ENCODE data around the gene TSSK3. TPM values are rescaled to one million over a fixed set of nuclear protein-coding genes. Genes with fewer than 3 reads are reported as not detected.
A peak's percentile ranks its signal among the peaks of the same experiment; 100 is the strongest.

TSSK3 gene
- total RNA-seq, 1 donor = not detected

DNA sequence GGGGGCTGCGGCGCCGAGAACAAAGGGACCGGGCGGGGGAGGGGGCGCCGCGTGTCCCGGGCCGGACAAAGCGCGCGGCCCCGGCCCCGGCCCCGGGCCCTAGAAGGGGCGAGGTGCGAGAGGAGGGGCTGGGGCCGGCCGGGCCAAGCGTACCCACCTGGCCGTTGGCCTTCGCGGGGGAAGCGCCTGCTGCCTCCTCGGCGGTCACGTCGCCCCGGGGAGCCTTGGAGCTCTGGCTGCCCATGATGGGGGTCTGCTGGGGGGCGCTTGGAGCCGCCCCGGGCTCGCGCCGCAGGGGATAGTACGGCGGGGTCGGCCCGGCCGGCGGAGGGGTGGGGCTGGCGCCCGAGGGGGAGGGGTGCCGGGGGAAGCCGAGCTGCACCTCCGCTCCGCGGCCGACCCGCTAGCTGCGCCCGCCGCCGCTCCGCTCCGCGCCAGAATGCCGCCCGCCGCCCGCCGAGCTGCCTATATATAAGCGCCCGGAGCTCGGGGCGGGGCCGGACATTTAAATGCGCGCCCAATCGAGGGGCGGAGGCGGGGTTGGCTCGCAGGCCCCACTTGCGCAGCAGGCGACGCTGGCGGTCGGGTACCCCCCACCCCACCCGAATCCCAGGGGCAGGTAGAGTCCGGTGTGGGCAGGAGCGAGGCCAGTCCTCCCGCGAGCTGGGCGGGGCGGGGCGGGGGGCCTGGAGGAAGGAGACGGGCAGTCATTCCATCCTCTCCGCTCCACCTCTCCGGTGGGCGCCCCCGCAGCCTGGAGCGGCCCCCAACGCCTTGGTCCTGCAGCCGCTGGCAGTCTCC is 26.3 kb upstream of the TSSK3 start, which contains the start of gene MARCKSL1:
MARCKSL1 (minus strand) TSS at position 444 of the 801 bp plus-strand sequence; CDS start at position 244, 200 bp downstream.
- no peaks in the 10 kb centered on the region for H3K27me3 ChIP-seq (ENCODE audit: insufficient read depth, low read length)
- H3K9me3 ChIP-seq (ENCODE audit: low read depth, low read length) = no peaks in the 10 kb centered on the region
- H3K4me3 ChIP-seq (ENCODE audit: low read length) = peak within 1 kb of the TSS; percentile 47
- H3K4me1 ChIP-seq (ENCODE audit: insufficient read depth, low read length) = peaks cover 52% of the 10 kb centered on the region

DNA sequence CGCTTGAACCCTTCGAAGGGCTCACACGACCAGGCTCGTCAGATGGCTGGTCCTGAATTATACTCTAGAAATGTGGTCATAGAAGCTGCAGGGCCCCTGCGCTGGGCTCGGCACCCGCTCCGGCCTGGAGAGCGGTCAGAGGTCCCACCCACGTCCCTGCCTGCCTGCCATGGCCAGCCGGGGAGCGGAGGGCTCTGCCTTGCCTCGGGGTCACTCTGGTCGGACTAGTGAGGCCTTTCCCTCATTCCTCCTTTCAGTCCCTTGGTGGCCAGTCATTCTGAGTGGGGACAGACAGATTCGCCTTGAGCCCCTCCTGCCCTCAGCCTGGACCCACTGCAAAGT is 25.8 kb upstream of the TSSK3 start:
- H3K27me3 ChIP-seq (ENCODE audit: insufficient read depth, low read length) = no peaks in the 10 kb centered on the region

DNA sequence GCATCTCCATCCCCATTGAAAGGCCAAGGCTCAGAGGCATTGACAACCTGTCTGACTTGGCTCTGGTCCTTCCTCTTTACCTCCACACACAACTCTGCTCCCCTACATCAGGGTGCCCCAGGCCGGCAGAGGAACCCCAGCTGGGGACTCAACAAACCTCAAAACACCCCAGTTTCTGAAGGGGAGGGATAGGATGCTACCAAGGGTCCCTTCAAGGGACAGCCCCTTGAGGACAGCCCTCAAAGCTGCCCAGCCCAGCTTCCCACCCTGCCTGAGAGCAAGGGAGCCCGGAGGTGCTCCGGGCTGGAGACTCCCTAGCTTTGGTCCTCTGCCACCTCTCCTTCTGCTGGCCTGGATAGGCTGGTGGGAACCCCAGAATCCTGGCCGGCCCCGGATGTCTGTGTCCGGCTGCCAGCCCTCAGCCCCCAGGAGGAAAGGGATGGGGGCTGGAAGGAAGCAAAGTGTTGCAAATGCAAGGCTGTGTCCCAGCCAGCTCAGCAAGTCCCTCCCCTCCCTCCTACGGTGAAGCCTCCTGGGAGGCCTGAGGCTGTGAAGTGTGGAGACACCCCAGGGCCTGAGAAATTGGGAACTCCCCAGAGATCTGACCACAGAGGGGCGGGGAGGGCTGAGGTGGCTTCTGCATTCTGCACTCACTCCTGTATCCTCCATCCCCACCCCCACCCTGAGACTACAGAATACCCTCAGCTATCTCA is 25.2 kb upstream of the TSSK3 start:
- Histone ChIP-seq H3K4me1 (ENCODE audit: insufficient read depth, low read length) (peaks cover 52% of the 10 kb centered on the region), H3K27me3 (ENCODE audit: insufficient read depth, low read length) (no peaks in the 10 kb centered on the region), H3K4me3 (ENCODE audit: low read length) (no peak overlapping the region)

More for the DNA sequence above, 25.8 kb upstream of the TSSK3 start:
- peaks cover 52% of the 10 kb centered on the region for H3K4me1 ChIP-seq (ENCODE audit: insufficient read depth, low read length)
- H3K9me3 ChIP-seq (ENCODE audit: low read depth, low read length) = no peaks in the 10 kb centered on the region
- H3K4me3 ChIP-seq (ENCODE audit: low read length) = no peak overlapping the region

DNA sequence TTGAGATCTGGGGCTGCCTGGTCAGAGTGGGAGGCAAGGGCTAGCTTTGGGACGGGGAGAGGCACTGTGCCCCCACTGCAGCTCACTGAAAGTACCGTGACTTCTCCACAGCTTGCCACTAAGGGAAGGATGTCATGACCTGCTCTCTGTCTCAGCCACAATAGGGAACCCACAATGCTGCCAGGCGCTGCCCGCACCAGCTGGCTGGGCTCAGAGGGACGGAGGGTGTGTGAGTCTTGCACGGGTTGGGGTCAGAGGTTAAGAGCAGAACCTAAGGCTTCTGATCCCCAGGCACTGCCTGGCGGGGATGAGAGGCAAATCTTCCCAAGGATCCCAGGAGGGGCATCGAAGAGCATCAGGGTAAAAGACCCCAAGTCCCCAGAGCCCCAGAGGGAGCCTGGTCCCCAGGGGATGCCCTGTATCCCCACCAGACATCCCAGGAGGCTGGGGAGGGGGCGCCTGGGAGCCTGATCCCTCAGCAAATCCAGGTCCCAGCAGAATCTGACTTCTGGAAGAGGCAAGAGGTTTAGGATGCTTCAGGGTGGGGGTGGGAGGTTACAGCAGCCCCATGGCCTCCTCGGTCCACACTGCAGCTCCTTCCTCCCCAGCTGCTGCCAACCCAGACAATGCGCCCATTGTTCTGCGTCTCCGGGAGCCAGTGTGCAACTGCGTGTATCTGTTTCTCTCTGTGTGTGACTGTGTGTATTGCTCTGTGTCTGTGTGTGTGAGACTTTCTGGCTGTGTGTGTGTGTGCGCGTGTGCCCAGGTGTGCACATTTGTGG is 24.3 kb upstream of the TSSK3 start:
- no peaks in the 10 kb centered on the region for H3K9me3 ChIP-seq (ENCODE audit: low read depth, low read length)
- H3K27me3 ChIP-seq (ENCODE audit: insufficient read depth, low read length) = no peaks in the 10 kb centered on the region
- no peak overlapping the region for H3K4me3 ChIP-seq (ENCODE audit: low read length)
- peaks cover 52% of the 10 kb centered on the region for H3K4me1 ChIP-seq (ENCODE audit: insufficient read depth, low read length)

More for the DNA sequence above, 25.2 kb upstream of the TSSK3 start:
- no peaks in the 10 kb centered on the region for H3K9me3 ChIP-seq (ENCODE audit: low read depth, low read length)

DNA sequence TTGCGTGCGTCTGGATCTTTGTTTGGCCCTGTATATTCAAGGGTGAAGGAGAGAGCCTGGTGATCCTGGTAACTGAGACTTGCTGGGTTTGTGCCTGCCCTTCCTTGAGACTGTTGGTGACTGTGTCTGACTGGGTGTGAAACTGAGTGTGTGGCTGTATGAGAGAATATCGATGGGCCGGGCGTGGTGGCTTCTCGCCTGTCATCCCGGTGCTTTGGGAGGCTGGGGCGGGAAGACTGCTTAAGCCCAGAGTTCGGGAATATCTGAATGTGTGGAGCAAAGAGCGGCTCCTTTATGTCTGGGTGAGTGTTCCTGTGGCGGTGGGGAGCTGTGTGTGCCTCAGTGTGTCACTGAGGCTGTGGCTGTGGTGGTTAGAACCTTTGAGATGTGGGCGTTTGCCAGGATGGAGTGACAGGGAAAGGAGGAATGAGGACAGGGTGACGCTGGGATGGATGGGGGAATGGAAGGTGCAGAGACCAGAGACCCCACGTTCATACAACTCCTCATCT is 23.6 kb upstream of the TSSK3 start:
- Histone ChIP-seq H3K27me3 (ENCODE audit: insufficient read depth, low read length) (no peaks in the 10 kb centered on the region), H3K4me3 (ENCODE audit: low read length) (no peak overlapping the region), H3K4me1 (ENCODE audit: insufficient read depth, low read length) (peaks cover 52% of the 10 kb centered on the region), H3K9me3 (ENCODE audit: low read depth, low read length) (no peaks in the 10 kb centered on the region)

DNA sequence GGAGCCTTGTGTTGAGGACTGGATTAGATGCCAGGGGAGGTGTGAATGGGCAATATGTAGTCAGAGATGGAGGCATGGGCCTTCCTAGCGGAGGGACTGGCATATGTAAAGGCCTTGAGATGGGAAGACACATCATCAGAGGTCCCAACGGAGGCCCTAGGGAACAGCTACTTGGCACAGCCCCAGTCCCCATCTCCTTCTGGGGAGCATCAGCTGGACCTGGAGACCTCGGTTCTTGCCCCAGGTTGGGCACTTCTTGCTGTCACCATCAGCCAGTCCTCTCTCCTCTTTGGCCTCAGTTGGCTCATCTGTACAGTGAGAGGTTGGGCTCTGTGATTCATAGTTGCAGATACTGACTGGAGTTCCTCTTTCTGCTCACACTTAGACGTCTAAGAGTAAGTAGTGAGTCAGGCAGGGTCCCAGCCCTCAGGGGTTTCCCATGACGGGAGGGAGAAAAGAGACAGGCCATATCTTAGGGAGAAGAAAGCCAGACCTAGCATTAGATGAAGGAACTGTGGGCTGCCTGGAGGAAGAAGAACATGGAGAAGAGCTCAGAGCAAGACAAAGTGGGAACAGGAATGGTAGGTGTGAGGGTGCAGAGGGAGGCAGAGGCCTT is 22.9 kb upstream of the TSSK3 start:
- Histone ChIP-seq H3K4me1 (ENCODE audit: insufficient read depth, low read length) (peaks cover 50% of the 10 kb centered on the region), H3K9me3 (ENCODE audit: low read depth, low read length) (no peaks in the 10 kb centered on the region), H3K27me3 (ENCODE audit: insufficient read depth, low read length) (no peaks in the 10 kb centered on the region), H3K4me3 (ENCODE audit: low read length) (no peak overlapping the region)

DNA sequence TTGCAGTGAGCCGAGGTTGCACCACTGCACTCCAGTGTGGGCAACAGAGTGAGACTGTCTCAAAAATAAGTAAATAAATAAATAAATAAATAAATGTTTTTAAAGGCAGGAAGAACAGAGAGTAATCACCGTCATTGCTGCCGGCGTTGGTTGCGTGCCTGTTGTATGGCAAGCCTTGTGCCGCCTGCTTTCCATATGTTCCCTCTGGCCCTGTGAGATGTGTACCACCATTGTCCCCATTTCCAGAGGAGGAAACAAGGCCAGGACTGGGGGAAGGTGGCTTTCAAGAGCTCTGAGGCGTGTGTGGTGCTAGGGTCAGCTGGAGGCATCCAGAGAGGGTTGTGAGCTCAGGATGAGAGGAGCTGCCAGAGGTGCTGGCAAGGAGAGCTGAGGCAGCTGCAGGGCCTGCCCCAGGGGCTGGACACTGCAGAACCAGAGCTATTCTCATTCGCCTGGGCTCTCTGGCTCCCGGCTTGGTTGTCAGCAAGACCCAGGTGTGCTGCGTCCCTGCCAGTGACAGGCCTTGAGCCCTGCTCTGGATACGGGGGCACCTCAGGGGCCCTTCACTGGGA is 21.1 kb upstream of the TSSK3 start:
- Histone ChIP-seq H3K4me3 (ENCODE audit: low read length) (no peak overlapping the region), H3K4me1 (ENCODE audit: insufficient read depth, low read length) (peaks cover 50% of the 10 kb centered on the region), H3K9me3 (ENCODE audit: low read depth, low read length) (no peaks in the 10 kb centered on the region), H3K27me3 (ENCODE audit: insufficient read depth, low read length) (no peaks in the 10 kb centered on the region)

DNA sequence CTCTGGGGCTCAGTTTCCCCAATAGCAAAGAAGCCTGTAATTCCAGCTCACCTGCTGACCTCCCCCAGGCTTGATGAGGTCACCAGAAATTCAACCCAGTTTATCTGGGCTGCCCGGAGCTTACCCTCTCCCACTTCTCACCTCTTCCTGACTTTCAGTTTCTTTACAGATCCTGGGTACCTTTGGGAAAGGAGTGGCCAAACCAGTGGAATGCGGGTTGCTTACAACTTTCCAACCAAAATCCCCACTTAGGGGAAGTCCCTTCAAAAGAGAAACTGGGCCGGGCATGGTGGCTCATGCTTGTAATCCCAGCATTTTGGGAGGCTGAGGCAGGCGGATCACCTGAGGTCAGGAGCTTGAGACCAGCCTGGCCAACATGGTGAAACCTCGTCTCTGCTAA is 20.4 kb upstream of the TSSK3 start:
- H3K4me1 ChIP-seq (ENCODE audit: insufficient read depth, low read length) = peaks cover 43% of the 10 kb centered on the region
- no peaks in the 10 kb centered on the region for H3K9me3 ChIP-seq (ENCODE audit: low read depth, low read length)
- no peaks in the 10 kb centered on the region for H3K27me3 ChIP-seq (ENCODE audit: insufficient read depth, low read length)
- no peak overlapping the region for H3K4me3 ChIP-seq (ENCODE audit: low read length)

DNA sequence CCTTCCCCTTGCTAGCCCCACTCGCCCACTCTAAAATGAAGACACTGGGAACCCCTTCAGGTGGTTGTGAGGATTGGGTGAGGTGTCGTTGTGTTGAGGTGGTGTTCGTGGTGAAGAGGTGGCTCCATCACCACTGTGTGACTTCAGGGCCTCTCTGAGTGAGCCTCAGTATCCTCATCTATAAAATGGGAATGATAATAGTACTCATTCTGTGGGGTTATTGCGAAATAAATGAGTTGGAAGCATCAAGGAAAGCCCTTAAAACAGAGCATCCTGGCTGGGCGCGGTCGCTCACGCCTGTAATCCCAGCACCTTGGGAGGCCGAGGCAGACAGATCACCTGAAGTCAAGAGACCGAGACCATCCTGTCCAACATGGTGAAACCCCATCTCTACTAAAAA is 19.6 kb upstream of the TSSK3 start:
- Histone ChIP-seq H3K27me3 (ENCODE audit: insufficient read depth, low read length) (no peaks in the 10 kb centered on the region), H3K4me1 (ENCODE audit: insufficient read depth, low read length) (peaks cover 36% of the 10 kb centered on the region), H3K4me3 (ENCODE audit: low read length) (no peak overlapping the region), H3K9me3 (ENCODE audit: low read depth, low read length) (no peaks in the 10 kb centered on the region)

DNA sequence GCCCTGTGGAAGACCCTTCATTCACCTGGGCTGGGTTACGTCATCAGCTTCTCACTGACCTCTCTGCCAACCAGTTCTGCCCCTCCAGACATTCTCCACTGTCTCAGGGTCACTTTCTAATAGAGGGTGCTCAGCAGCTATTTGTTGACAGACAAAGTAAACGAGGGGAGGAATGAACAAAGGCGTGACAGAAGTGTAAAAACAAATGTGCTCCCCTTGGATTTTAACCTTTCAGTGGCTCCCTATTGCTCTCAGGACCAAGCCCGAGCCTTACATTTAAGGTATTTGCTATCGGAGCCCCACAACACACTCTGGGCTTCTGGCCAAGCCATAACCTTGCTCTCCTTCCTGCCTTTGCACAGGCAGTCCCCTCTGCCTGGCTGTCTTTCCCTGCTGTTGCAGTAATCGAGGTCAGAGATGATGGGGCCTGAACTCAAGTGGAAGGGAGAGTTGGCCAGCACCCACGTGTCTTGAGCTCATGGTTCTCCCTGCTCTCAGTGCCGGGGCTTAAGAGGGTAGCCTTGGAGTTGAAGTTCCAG is 17.0 kb upstream of the TSSK3 start:
- Histone ChIP-seq H3K4me3 (ENCODE audit: low read length) (no peak overlapping the region), H3K27me3 (ENCODE audit: insufficient read depth, low read length) (no peaks in the 10 kb centered on the region), H3K9me3 (ENCODE audit: low read depth, low read length) (no peaks in the 10 kb centered on the region), H3K4me1 (ENCODE audit: insufficient read depth, low read length) (peaks cover 32% of the 10 kb centered on the region)

DNA sequence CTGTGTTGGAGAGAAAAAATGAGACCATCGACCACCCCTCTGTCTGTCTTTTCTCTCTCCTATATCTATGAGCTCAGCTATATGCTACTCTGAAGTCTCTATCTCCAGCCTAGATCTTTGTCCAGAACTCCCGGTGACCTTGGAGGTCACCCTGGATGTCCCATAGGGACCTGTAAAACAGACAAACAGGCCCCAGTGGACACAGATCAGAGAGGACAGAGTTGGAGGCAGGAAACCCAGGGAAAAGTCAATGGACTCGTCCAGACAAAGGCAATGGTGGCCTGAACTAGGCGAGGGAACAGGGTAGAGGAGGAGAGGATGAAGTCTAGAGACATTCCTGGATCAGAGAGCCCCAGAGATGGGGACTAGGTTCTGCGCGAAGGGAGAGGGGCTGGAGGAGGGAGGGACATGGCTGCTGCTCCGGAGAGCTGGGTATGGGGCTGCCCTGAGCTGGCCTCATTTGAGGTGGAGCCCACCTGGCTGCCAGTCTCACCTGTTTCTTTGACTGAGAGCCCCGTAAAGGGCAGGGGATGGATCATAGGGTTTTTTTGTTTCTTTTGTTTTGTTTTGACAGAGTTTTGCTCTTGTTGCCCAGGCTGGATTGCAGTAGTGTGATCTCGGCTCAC is 15.7 kb upstream of the TSSK3 start:
- Histone ChIP-seq H3K9me3 (ENCODE audit: low read depth, low read length) (no peaks in the 10 kb centered on the region), H3K27me3 (ENCODE audit: insufficient read depth, low read length) (no peaks in the 10 kb centered on the region), H3K4me1 (ENCODE audit: insufficient read depth, low read length) (peaks cover 39% of the 10 kb centered on the region)

DNA sequence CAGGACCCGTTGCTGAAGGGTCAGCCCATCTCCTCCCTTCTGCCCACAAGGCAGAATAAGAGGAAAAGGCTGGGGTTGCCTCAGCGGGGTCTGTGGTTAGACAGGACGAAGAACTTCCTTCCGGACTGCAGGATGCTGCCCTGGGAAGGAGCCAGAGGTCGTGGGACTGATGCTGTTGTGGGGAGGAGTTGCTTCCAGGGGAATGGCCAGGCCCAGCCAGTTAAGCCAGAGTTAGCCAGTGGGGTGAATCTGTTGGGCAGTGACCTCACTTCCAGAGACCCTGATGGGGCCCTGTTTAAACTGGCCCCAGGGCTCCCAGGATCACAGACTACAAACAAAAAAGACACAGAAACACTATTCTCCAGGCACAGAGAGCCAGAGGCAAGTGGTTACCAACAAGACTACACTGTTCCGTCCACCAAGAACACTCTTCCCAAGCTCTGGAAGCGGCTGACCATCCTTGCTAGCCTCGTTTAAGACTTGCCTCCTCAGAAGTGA is 13.1 kb upstream of the TSSK3 start:
- no peaks in the 10 kb centered on the region for H3K27me3 ChIP-seq (ENCODE audit: insufficient read depth, low read length)
- H3K4me3 ChIP-seq (ENCODE audit: low read length) = no peak overlapping the region
- peaks cover 61% of the 10 kb centered on the region for H3K4me1 ChIP-seq (ENCODE audit: insufficient read depth, low read length)
- H3K9me3 ChIP-seq (ENCODE audit: low read depth, low read length) = no peaks in the 10 kb centered on the region

More for the DNA sequence above, 15.7 kb upstream of the TSSK3 start:
- no peak overlapping the region for H3K4me3 ChIP-seq (ENCODE audit: low read length)

DNA sequence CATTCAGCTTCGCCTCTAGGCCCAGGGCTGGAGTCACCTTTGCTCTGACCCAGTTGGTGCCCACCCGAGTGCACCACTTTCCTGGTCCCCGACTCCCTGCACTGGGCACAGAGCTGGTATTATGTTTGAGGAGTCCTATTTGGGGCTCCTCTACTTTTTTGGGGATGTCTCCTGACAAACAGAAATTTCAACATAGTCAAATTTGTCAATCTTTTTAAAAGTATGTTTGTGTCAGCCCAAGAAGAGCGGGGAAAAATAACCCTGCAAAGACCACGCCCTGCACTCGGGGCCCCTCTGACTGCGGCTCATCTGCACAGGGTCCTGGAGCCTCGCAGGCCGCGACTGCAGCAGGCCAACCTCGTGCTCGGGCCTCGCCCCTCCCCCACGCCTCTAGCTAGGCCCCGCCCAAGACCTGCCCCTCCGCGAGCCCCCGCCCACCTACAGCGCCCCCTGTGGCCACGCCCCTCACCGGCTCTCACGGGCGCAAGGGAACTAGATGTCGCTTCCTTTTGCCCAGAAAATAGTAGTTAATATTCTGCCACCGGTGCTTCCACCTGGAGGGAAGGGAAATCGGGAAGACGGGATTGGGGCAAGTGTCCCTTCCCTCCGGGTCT is 11.4 kb upstream of the TSSK3 start:
- Histone ChIP-seq H3K27me3 (ENCODE audit: insufficient read depth, low read length) (no peaks in the 10 kb centered on the region), H3K9me3 (ENCODE audit: low read depth, low read length) (no peaks in the 10 kb centered on the region), H3K4me3 (ENCODE audit: low read length) (peak overlapping the region; percentile 48), H3K4me1 (ENCODE audit: insufficient read depth, low read length) (peaks cover 52% of the 10 kb centered on the region)

Measured in mononuclear cell (primary cell).